ENCODE data around the gene RPS24.
"Not testable (repeated sequence)": the region's sequence is repeated elsewhere in the genome, so short reads cannot be mapped to it uniquely, and the experiment has no call there.

The RPS24 gene

GRCh38 chr10:78053211-78053868, 19.7 kb downstream of the RPS24 start:
- no peak for DNase-seq (ENCODE audit: low read depth)

- DNase-seq (ENCODE audit: low read depth): no peak
Measured at GRCh38 chr10:78058562-78058961, 24.9 kb downstream of the RPS24 start.

GRCh38 chr10:78059906-78060702, 26.4 kb downstream of the RPS24 start:
- DNase-seq (ENCODE audit: low read depth): no peak

- DNase-seq (ENCODE audit: low read depth): no peak
Measured at GRCh38 chr10:78062296-78062695, 28.6 kb downstream of the RPS24 start.

- DNase-seq (ENCODE audit: low read depth): no peak
Measured at GRCh38 chr10:78063236-78063635, 29.6 kb downstream of the RPS24 start.

- DNase-seq (ENCODE audit: low read depth): not testable (repeated sequence)
Measured at GRCh38 chr10:78064919-78065318, 31.3 kb downstream of the RPS24 start.

- DNase-seq (ENCODE audit: low read depth): no peak
Measured at GRCh38 chr10:78065611-78066010, 31.9 kb downstream of the RPS24 start.

- no peak for DNase-seq (ENCODE audit: low read depth)
Measured at GRCh38 chr10:78066012-78066411, 32.3 kb downstream of the RPS24 start.

- no peak for DNase-seq (ENCODE audit: low read depth)
Measured at GRCh38 chr10:78066728-78067430, 33.2 kb downstream of the RPS24 start.

GRCh38 chr10:78069151-78069550, 35.5 kb downstream of the RPS24 start:
- no peak for DNase-seq (ENCODE audit: low read depth)

- not testable (repeated sequence) for DNase-seq (ENCODE audit: low read depth)
Measured at GRCh38 chr10:78070064-78070463, 36.4 kb downstream of the RPS24 start.

GRCh38 chr10:78070726-78071125, 37.1 kb downstream of the RPS24 start:
- no peak for DNase-seq (ENCODE audit: low read depth)

- DNase-seq (ENCODE audit: low read depth): no peak
Measured at GRCh38 chr10:78071140-78071856, 37.6 kb downstream of the RPS24 start.

- DNase-seq (ENCODE audit: low read depth): no peak
Measured at GRCh38 chr10:78071857-78072179, 38.2 kb downstream of the RPS24 start.

- no peak for DNase-seq (ENCODE audit: low read depth)
Measured at GRCh38 chr10:78072504-78072903, 38.8 kb downstream of the RPS24 start.

- not testable (repeated sequence) for DNase-seq (ENCODE audit: low read depth)
Measured at GRCh38 chr10:78075806-78076205, 42.1 kb downstream of the RPS24 start.

- no peak for DNase-seq (ENCODE audit: low read depth)
Measured at GRCh38 chr10:78078539-78079330, 45.1 kb downstream of the RPS24 start.

- DNase-seq (ENCODE audit: low read depth): no peak
Measured at GRCh38 chr10:78079411-78079810, 45.7 kb downstream of the RPS24 start.

- no peak for DNase-seq (ENCODE audit: low read depth)
Measured at GRCh38 chr10:78081292-78081691, 47.6 kb downstream of the RPS24 start.

- DNase-seq (ENCODE audit: low read depth): no peak
Measured at GRCh38 chr10:78082636-78083035, 49.0 kb downstream of the RPS24 start.
